Measurements from ENCODE around the gene TRMT44. TPM values are rescaled to one million over a fixed set of nuclear protein-coding genes. Genes with fewer than 3 reads are reported as not detected.
"Not testable (repeated sequence)": the region's sequence is repeated elsewhere in the genome, so short reads cannot be mapped to it uniquely, and the experiment has no call there.

The TRMT44 gene
- total and polyA plus RNA-seq, 5 experiments from 2014 or later = 11.3 to 37.5 (median 15.4) TPM

DNA sequence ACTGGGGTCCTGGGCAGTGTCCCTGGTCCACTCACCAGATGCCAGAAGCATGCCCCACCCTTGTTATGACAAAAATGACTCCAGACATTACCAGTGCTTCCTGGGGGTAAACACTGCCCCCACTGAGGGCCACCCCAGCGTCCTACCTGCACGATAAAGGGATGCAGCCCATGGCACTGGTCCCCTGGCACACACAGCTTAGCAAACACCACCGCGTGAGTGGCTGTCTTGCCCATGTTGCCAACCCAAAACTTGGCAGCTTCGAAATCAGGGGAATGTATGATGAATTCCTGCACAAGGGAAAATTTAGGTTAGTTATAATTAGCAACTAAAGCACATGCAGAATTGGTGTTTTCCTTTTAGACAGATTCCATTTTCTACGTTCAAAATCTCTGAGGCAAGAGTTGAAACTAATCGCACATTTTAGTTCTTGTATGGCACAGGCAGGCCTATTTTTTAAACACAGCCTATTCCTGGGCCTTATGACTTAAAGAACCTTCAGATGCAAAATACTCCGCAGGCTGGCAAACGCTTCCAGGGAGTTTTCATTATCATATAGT, 30.4 kb upstream of the TRMT44 start:
- no peaks in the 10 kb centered on the region for H3K9me3 Mint-ChIP-seq
- H3K27ac Mint-ChIP-seq = peak overlapping the region in 3 of 10 donors; percentile 11 to 88 (median 67)
- POLR2A ChIA-PET = no interaction called here

DNA sequence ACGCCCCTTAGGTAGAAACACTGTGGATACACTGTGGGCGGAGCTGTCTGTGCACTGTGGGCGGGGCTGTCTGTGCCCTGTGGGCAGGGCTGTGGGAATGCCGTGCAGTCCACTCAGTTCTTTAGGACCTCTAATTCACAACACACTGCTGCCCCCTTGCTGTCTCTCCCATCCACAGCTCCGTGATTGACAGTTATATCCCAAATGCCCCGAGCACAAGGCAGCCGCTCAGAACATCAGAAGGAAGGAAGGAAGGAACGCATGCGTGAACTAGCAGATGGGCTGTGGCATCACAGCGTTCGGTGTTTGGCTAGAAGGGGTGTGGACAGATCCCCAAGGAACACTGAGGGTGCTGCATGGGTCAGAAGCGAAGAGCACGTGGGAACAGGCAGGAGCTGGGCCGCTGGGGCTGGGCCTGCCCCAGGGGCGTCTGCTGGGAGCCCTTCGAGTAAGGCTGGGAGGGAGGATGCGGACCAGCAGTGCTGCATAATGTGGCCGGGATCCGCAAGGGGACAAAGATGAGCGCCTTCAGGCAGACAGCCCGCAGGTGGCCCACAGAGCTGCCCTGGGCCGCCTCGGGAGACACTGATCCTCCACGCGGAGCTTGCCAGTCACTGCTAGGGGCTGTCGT, 29.8 kb upstream of the TRMT44 start:
- Mint-ChIP-seq H3K4me3 (no peak overlapping the region), H3K9me3 (no peaks in the 10 kb centered on the region), H3K27ac (peak overlapping the region in 2 of 10 donors; percentile 11 to 33), H3K27me3 (no peaks in the 10 kb centered on the region), H3K36me3 (peaks cover 5 to 52% (median 14%) of the 10 kb centered on the region in 3 donors), H3K4me1 (peaks cover 6 to 19% (median 16%) of the 10 kb centered on the region in 4 donors)
- no peak for ATAC-seq
- POLR2A ChIA-PET = no interaction called here
- DNase-seq = no peak

More for the DNA sequence above, 30.4 kb upstream of the TRMT44 start:
- Mint-ChIP-seq H3K4me1 (peaks cover 6 to 19% (median 16%) of the 10 kb centered on the region in 4 donors), H3K4me3 (no peak overlapping the region), H3K36me3 (peaks cover 5 to 53% (median 15%) of the 10 kb centered on the region in 3 donors), H3K27me3 (no peaks in the 10 kb centered on the region)
- ATAC-seq (no peak), DNase-seq (no peak)

DNA sequence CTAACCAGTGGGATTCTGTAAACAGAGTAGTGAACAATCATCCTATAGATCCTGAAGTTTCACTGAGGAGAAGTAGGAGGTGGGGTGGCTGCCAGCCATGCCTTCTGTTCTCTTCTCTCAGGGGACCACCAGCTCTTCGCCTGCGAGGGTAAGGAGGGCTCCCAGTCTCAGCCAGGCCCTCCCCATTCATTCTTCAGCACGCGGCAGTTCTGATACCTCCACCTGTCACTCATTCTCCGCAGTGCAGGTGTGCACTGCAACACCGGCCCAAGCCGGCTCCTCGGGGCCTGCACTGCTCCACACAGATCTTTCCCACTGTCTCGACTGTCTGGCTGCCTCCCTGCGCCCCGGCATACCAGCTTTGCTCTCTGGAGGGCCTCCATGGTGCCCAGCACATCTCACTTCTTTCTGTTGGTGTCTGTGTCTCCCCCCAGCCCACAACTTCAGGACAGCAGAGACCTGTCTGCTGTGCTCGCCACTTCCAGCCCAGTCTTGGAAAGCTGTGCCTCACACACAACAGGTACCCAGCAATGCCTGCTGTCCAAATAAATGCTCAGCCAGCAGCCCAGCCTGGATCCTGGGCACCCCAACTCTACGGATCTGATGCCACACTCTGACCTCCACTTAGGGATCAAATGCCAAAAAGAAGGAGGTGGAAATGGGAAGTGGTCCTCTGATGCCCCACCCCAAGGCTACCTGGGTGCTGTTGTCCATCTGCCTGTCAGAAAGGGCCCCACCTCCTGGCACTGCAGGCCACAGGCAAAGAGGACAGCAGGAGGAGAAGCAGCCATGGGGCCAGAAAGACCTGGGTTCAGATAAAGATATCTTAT, 29.0 kb upstream of the TRMT44 start:
- Mint-ChIP-seq H3K27ac (peak overlapping the region in 1 of 10 donors; percentile 81), H3K4me1 (peaks cover 6 to 18% (median 16%) of the 10 kb centered on the region in 4 donors), H3K36me3 (peaks cover 0 to 51% (median 11%) of the 10 kb centered on the region in 3 donors), H3K4me3 (no peak overlapping the region), H3K9me3 (no peaks in the 10 kb centered on the region), H3K27me3 (no peaks in the 10 kb centered on the region)
- ATAC-seq (no peak), DNase-seq (no peak)
- POLR2A ChIA-PET = no interaction called here

GRCh38 chr4:8412288-8412687, 28.3 kb upstream of the TRMT44 start:
- POLR2A ChIA-PET = no interaction called here
- DNase-seq = no peak
- H3K36me3 Mint-ChIP-seq = peaks cover 0 to 52% (median 11%) of the 10 kb centered on the region in 3 donors
- H3K27ac Mint-ChIP-seq = no peak overlapping the region
- no peak for ATAC-seq
- no peaks in the 10 kb centered on the region for H3K27me3 Mint-ChIP-seq
- H3K4me1 Mint-ChIP-seq = peaks cover 10 to 18% (median 16%) of the 10 kb centered on the region in 4 donors
- no peaks in the 10 kb centered on the region for H3K9me3 Mint-ChIP-seq
- no peak overlapping the region for H3K4me3 Mint-ChIP-seq

GRCh38 chr4:8414377-8414776, 26.2 kb upstream of the TRMT44 start:
- ATAC-seq (no peak), DNase-seq (no peak)
- peaks cover 0 to 39% (median 11%) of the 10 kb centered on the region in 3 donors for H3K36me3 Mint-ChIP-seq
- H3K9me3 Mint-ChIP-seq = no peaks in the 10 kb centered on the region
- POLR2A ChIA-PET = no interaction called here
- H3K27me3 Mint-ChIP-seq = no peaks in the 10 kb centered on the region
- H3K4me1 Mint-ChIP-seq = peaks cover 16 to 23% (median 19%) of the 10 kb centered on the region in 4 donors
- H3K27ac Mint-ChIP-seq = no peak overlapping the region
- H3K4me3 Mint-ChIP-seq = no peak overlapping the region

GRCh38 chr4:8417071-8417614, 23.4 kb upstream of the TRMT44 start:
- POLR2A ChIA-PET = no interaction called here
- DNase-seq (no peak), ATAC-seq (no peak)
- H3K4me1 Mint-ChIP-seq = peaks cover 12 to 28% (median 19%) of the 10 kb centered on the region in 4 donors
- peak overlapping the region in 1 of 10 donors; percentile 48 for H3K27ac Mint-ChIP-seq
- H3K4me3 Mint-ChIP-seq = no peak overlapping the region
- peaks cover 0 to 34% (median 9%) of the 10 kb centered on the region in 3 donors for H3K36me3 Mint-ChIP-seq
- no peaks in the 10 kb centered on the region for H3K9me3 Mint-ChIP-seq
- no peaks in the 10 kb centered on the region for H3K27me3 Mint-ChIP-seq

DNA sequence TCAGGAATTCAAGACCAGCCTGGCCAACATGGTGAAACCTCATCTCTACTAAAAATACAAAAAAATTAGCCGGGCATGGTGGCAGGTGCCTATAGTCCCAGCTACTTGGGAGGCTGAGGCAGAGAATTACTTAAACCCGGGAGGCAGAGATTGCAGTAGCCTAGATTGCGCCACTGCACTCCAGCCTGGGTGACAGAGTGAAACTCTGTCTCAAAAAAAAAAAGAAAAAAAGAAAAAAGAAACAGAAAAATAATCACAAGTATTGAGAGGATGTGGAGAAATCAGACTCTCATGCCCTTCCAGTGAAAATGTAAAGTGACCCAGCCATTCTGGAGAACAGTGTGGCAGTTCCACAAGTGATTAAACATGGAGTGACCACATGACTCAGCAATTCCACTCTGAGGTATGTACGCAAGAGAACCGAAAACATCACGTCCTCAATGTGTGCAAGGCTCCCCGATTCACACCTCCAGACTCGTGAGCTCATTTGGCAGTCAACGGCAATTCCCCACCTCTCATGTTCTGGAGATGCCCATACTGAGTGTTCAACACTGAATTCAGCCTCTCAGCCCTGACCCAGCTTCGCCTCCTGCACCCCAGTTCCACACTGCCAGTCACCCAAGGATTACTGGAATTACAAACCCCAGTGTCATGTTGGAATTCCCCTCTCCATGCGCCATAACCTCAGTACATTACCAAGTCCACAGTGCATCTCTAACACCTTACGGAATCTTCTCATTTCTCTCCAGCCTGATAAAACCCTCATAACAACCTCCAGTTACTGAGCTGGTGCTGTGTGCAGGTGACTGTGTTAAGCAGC, 21.1 kb upstream of the TRMT44 start:
- Mint-ChIP-seq H3K27ac (no peak overlapping the region), H3K4me1 (peaks cover 12 to 29% (median 18%) of the 10 kb centered on the region in 4 donors), H3K36me3 (peaks cover 0 to 25% (median 5%) of the 10 kb centered on the region in 3 donors), H3K27me3 (no peaks in the 10 kb centered on the region), H3K4me3 (no peak overlapping the region), H3K9me3 (no peaks in the 10 kb centered on the region)
- DNase-seq (no peak), ATAC-seq (no peak)
- POLR2A ChIA-PET = no interaction called here

DNA sequence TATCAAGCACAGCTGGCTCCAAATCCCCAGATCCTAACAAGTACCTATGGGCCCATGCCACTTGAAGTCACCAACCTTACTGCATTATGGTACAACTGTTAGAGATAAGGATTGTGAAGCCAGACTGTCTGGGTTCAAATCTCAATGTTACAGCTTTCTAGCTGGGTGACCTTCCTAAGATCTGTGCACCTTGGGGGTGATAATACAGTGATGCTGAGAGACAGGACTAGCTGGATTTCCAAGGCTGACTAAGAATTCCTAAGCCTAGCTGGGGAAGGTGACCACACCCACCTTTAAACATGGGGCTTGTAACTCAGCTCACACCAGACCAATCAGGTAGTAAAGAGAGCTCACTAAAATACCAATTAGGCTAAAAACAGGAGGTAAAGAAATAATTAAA, 20.4 kb upstream of the TRMT44 start:
- H3K27ac Mint-ChIP-seq, POLR2A ChIA-PET, H3K9me3 Mint-ChIP-seq, ATAC-seq, H3K27me3 Mint-ChIP-seq, H3K4me3 Mint-ChIP-seq, DNase-seq: not testable (repeated sequence)
- H3K36me3 Mint-ChIP-seq = peaks cover 0 to 17% (median 4%) of the 10 kb centered on the region in 3 donors
- H3K4me1 Mint-ChIP-seq = peaks cover 10 to 29% (median 17%) of the 10 kb centered on the region in 4 donors

DNA sequence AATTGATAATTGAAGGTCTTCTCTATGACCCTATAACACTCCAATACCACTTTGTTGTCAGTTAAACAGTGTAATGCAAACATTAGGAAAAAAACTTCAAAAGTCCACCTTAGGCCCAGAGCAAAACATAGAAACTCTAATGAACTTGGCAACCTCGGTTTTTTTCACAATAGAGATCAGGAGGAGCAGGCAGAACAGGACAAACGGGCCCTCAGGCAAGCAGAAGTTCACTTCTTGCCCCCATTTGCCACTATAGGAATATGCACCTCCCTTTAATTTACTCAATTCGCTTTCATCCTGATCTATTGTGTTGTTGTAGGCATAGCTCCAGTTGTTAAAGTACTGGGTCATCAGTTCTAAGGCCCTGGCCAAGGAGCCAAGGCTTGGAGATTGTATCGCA, 18.2 kb upstream of the TRMT44 start:
- DNase-seq = no peak
- peaks cover 20 to 42% (median 36%) of the 10 kb centered on the region in 4 donors for H3K4me1 Mint-ChIP-seq
- POLR2A ChIA-PET = no interaction called here
- no peak for ATAC-seq
- no peak overlapping the region for H3K4me3 Mint-ChIP-seq
- peaks cover 0 to 3% (median 0%) of the 10 kb centered on the region in 3 donors for H3K36me3 Mint-ChIP-seq
- no peaks in the 10 kb centered on the region for H3K27me3 Mint-ChIP-seq
- H3K9me3 Mint-ChIP-seq = no peaks in the 10 kb centered on the region
- no peak overlapping the region for H3K27ac Mint-ChIP-seq

- H3K4me3 Mint-ChIP-seq = no peak overlapping the region
- POLR2A ChIA-PET = no interaction called here
- ATAC-seq (no peak), DNase-seq (no peak)
- peaks cover 0 to 3% (median 0%) of the 10 kb centered on the region in 3 donors for H3K36me3 Mint-ChIP-seq
- peak overlapping the region in 1 of 10 donors; percentile 19 for H3K27ac Mint-ChIP-seq
- no peaks in the 10 kb centered on the region for H3K9me3 Mint-ChIP-seq
- H3K4me1 Mint-ChIP-seq = peaks cover 19 to 41% (median 37%) of the 10 kb centered on the region in 4 donors
- no peaks in the 10 kb centered on the region for H3K27me3 Mint-ChIP-seq
Measured at GRCh38 chr4:8422786-8423185, 17.8 kb upstream of the TRMT44 start.

DNA sequence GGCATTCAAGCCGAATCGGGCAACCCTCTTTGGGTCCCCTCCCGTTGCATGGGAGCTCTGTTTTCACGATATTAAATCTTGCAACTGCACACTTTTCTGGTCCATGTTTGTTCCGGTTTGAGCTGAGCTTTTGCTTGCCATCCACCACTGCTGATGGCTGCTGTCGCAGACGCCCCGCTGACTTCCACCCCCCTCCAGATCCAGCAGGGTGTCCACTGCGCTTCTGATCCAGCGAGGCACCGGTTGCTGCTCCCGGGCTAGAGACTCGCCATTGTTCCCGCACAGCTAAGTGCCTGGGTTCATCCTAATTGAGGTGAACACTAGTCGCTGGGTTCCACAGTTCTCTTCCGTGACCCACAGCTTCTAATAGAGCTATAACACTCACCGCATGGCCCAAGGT, 13.3 kb upstream of the TRMT44 start:
- DNase-seq (no peak), ATAC-seq (no peak)
- Mint-ChIP-seq H3K36me3 (peaks cover 0 to 2% (median 0%) of the 10 kb centered on the region in 3 donors), H3K27me3 (no peaks in the 10 kb centered on the region), H3K27ac (peak overlapping the region in 2 of 10 donors; percentile 83 to 98), H3K4me3 (peak overlapping the region; percentile 90 to 98 (median 94)), H3K4me1 (peaks cover 19 to 45% (median 38%) of the 10 kb centered on the region in 4 donors), H3K9me3 (no peaks in the 10 kb centered on the region)
- POLR2A ChIA-PET = interaction anchor here (1.3 to 3.2 kb wide), 3 partner anchors 9 to 269 kb away, joined by 7 to 30 read pairs (median 11); partner anchors contain the start of genes ABLIM2, ACOX3 and TRMT44

Data from naive thymus-derived CD8-positive, alpha-beta T cell (primary cell).